ENCODE measurements around the gene CFAP100.

CFAP100 gene

DNA sequence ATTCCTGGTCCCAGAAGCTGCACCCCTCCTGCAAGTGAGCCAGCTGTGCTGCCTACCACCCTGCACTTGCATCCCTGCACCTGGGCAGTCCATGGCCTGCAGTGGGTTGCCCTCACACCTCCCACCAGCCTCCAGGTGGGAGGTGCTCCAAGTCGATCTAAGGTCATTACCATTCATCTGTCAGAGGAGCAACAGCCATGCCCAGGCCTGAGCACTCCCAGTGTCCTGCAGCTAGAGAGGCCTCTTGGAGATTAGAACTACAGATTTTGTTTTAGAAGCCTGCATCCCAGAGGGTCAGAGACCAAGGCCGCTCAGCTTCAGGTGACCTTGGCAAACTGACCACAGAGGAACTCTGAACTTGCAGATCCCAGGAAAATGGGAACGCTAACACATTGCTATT is 90.0 kb downstream of the CFAP100 start:
- no peak for DNase-seq

- DNase-seq: no peak
These were observed 90.6 kb downstream of the CFAP100 start for GRCh38 chr3:126485176-126485897.

DNA sequence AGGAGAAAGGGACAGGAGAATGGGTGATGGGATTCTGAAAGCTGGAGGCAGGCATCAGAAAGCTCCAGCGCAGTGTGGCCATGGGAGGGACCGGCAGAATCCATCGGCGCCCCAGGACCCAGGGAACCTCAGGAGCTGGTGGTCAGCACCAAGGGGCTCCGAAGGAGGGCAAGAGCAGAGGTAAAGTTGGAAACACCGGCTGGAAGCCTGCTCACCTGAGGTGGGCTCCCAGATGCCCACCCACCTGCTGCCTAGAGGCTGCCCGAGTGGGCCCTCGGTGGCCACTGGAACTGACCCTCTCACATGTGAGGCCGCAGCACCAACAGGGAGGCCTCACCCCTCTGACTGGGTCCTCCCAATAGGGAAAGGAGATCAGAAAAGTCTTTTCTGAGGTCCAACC is 91.2 kb downstream of the CFAP100 start:
- DNase-seq: no peak
